ENCODE data around the gene TMPRSS6. TPM values are rescaled to one million over a fixed set of nuclear protein-coding genes. Genes with fewer than 3 reads are reported as not detected.

The TMPRSS6 gene
- not detected in 2 replicates for total RNA-seq (2014; rRNA removed; shearing (Covaris generic))

- no peak for DNase-seq (ENCODE audit: low read depth)
These were observed at the start of gene TMPRSS6 for GRCh38 chr22:37109242-37109917. Gene TMPRSS6, minus strand, starts transcription at chr22:37109713. Its CDS starts 6,296 bp downstream, at chr22:37103417.

- DNase-seq (ENCODE audit: low read depth), result no peak
These were observed 49.4 kb upstream of the TMPRSS6 start for GRCh38 chr22:37158963-37159290.

DNA sequence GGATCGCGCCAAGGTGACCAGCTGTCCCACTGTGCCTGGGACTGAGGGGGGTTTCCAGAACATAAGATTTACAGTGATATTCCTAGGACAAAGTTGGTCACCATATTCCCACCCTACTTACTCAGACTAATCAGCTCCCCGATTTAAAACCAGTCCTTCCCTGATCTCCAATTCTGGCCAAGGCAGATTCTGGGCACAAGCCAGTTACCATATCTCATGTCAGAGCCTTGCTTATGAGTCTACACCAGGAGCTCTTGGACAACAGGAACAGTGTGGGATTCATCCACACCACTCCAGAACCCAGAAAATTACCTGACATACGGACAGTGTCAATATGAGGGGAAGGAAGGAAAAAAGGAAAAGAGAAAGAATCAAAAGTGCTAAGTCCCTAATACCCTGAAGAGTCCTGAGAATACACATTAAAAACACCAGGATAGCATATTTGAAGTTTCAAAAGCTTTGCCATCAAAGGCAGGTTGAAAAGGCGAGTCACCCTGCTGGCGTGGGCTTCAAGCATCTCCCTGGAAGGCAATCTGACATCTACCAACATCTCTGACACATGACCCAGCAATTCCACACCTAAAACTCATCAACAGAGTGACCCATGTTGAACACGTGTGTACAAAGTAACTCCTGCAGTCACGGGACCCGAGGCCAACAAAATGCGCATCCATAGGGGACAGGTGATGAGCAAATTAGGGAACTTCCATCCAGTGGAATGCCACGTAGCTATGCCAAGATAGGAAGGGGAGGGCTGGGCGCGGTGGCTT is 48.2 kb upstream of the TMPRSS6 start:
- DNase-seq (ENCODE audit: low read depth), result peak; percentile 39

- no peak for DNase-seq (ENCODE audit: low read depth)
These were observed 47.3 kb upstream of the TMPRSS6 start for GRCh38 chr22:37156686-37157435.

- no peak for DNase-seq (ENCODE audit: low read depth)
These were observed 46.5 kb upstream of the TMPRSS6 start for GRCh38 chr22:37155971-37156370.

DNA sequence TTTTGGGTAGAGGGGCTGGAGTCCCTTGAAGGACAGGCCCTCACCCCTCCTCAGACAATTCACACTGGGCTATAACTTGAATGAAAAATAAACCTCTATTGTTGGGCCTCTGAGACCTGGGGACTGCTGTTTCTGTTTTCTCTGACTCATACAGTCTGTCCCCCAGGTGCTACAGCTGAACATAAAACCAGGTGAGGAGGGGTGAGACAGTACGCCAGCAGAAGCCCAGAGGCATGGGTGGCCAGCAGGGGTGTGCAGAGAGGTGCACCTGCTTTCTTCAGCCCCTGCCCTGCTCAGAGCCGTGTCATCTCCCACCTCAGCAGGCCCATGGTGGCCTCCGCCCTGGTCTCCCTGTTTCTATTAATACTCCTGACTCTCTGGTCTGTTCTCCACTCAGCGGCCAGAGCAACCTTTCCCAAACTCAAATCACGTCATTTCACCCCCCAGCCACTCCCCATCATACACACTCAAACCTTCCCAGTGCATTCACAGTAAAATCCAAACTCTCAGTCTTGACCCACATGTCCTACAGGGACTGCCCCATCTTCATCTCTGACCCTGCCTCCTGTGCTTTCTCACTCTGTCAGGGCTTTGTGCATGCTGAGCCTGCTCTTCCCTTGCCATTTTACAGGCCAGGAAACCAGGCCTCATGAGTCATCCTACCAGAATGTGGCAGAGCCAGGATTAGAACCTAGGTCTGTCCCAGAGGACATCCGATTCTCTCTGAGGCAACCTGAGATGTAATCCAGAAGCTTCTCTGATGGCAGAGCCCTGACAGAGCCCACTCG is 45.6 kb upstream of the TMPRSS6 start:
- no peak for DNase-seq (ENCODE audit: low read depth)

DNA sequence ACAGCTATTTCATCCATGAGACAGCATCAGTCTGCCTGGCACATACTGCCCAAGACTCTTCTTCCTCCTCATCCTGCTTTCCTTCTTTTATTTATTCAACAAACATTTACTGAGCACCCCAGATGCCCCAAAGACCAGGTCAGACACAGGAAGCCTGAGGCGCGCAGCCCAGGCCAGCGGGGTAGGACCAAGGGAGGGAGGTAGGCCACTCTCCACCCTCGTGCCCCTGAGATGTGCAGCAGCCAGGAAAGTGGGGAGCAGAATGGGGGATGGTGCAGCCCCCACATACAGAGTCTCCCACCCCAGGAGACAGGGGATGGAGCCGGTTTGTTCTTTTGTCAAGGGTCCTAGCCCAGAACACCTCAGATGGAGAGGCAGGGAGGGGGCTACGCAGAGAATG is 44.4 kb upstream of the TMPRSS6 start:
- DNase-seq (ENCODE audit: low read depth), result no peak

GRCh38 chr22:37151401-37151800 is 41.9 kb upstream of the TMPRSS6 start:
- no peak for DNase-seq (ENCODE audit: low read depth)

- no peak for DNase-seq (ENCODE audit: low read depth)
These were observed 41.2 kb upstream of the TMPRSS6 start for GRCh38 chr22:37150701-37151100.

DNA sequence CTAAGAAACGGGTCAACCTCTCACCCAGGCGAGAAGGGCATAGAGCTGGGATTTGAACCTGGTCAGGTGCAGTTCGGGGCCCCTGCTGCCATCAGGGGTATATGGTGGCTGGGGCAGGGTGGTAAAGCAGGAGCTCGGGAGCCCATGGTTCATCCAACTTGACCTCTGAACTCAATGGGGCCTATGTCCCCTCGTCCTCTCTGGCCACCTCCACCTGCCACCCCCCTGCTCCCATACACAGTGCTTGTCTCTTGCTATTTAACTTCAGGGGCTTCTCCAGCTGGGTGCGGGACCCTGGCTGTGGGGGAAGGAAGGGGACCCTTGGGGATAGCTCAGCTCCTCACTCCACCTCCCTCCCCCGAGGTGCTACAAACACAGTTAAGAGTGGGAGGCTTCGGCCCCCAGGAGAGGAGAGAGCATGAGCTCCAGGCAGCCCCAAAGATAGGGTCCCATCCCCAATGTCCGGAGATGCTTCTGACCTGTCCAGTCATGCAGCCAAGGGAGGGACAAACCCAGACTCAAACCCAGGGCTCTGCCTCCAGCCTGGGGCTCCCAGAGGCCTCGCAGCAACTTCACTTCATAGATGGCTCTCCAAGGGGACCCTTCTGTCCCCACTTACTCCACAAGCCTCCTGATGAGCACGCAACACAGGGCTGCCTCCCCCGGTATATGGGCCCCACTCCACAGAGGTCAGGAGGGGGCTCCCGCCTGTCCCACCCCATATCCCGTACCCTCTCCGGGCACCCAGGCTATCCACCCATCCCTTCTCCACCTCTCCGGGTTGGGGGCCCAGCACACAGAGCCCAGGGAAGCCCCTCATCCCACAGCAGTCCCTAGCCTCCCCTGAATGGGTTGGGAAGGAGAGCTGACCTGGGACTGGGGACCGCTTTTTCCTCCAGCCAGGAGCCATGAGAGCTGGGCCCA is 39.5 kb upstream of the TMPRSS6 start:
- DNase-seq (ENCODE audit: low read depth), result no peak

- no peak for DNase-seq (ENCODE audit: low read depth)
These were observed 38.6 kb upstream of the TMPRSS6 start for GRCh38 chr22:37148031-37148651.

DNA sequence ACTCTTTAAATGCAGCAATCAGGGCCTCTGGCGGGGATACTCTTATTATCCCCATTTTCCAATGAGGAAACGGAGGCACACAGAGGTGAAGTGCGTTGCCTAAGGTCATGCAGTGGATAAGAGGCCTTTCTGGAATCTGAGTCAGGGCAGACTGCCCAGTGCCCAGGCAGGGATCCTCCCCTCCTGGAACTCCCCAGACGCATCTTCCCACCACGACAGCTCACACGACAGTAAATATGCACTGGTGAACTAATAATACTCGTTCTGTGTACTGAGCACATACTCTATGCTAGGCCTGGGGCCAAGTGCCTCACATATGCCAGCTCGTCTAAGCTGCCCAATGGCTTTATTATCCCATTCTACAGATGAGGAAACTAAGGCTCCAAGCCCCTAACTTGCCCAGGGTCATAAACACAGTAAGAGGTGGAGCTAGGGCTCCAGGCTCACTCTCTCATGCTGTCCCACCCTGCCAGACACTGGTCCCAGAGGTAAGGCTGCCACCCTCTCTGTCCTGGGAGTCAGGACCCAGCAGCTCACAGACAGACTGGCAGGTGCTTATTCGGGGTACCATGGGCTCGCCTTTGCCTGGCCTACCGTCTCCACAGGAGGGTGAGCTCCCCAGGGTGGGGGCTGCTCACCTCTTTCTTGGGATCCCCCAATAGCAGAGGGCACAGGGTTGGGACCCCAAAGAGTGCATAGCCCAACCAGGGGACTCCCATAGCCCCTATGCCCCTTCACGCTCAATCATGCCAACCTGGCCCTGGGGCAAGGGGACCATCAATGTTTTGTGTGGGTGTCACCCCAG is 37.9 kb upstream of the TMPRSS6 start:
- DNase-seq (ENCODE audit: low read depth), result no peak

- DNase-seq (ENCODE audit: low read depth), result no peak
These were observed 37.1 kb upstream of the TMPRSS6 start for GRCh38 chr22:37146507-37147180.

GRCh38 chr22:37146051-37146385 is 36.5 kb upstream of the TMPRSS6 start:
- DNase-seq (ENCODE audit: low read depth), result no peak

- DNase-seq (ENCODE audit: low read depth), result no peak
These were observed 35.9 kb upstream of the TMPRSS6 start for GRCh38 chr22:37145180-37146050.

- DNase-seq (ENCODE audit: low read depth), result no peak
These were observed 34.7 kb upstream of the TMPRSS6 start for GRCh38 chr22:37144180-37144554.

- DNase-seq (ENCODE audit: low read depth), result no peak
These were observed 32.5 kb upstream of the TMPRSS6 start for GRCh38 chr22:37141971-37142370.

GRCh38 chr22:37141476-37141875 is 32.0 kb upstream of the TMPRSS6 start:
- no peak for DNase-seq (ENCODE audit: low read depth)

Measured in RPMI7951 (cell line).